Central memory CD8-positive, alpha-beta T cell (primary cell): Measurements from ENCODE around the gene TRMT2A.

Source experiments
- ATAC-seq: fragments of 150-1000 bp; cut with Tn5 transposase; replicated peaks from 2 replicates; pipeline ENCODE4 v1.10.0; 2022; ENCODE audit warnings: mild to moderate bottlenecking, moderate FRiP score, moderate number of reproducible peaks; ENCODE audit not compliant: poor library complexity, severe bottlenecking; ENCODE audit errors: extremely low read depth
- DNase-seq, 2 donors: peaks; one replicate each; pipeline ENCODE4 v3.0.0; 2021; ENCODE audit warnings: low spot score in 2 of 2
- H3K27ac Mint-ChIP-seq: one replicate; pipeline ENCODE4 v1.8.0; 2022; ENCODE audit warnings: low read depth, mild to moderate bottlenecking, moderate library complexity, mixed read lengths
- H3K27me3 Mint-ChIP-seq: one replicate; pipeline ENCODE4 v1.8.0; 2022; ENCODE audit warnings: mixed read lengths
- H3K36me3 Mint-ChIP-seq: one replicate; pipeline ENCODE4 v1.8.0; 2022; ENCODE audit warnings: mild to moderate bottlenecking, moderate library complexity, mixed read lengths; ENCODE audit not compliant: insufficient read depth
- H3K4me1 Mint-ChIP-seq: one replicate; pipeline ENCODE4 v1.8.0; 2022; ENCODE audit warnings: mixed read lengths
- H3K4me3 Mint-ChIP-seq: one replicate; pipeline ENCODE4 v1.8.0; 2022; ENCODE audit warnings: mild to moderate bottlenecking, moderate library complexity, mixed read lengths
- H3K9me3 Mint-ChIP-seq: one replicate; pipeline ENCODE4 v1.8.0; 2022; ENCODE audit warnings: mixed read lengths

TRMT2A gene

GRCh38 chr22:20095521-20095920, 21.5 kb downstream of the TRMT2A start:
- Mint-ChIP-seq H3K27ac (no peak overlapping the region), H3K9me3 (no peaks in the 10 kb centered on the region), H3K4me3 (no peak overlapping the region), H3K36me3 (peaks cover 60% of the 10 kb centered on the region), H3K4me1 (peaks cover 60% of the 10 kb centered on the region), H3K27me3 (no peaks in the 10 kb centered on the region)
- ATAC-seq (no peak), DNase-seq (no peak)

DNA sequence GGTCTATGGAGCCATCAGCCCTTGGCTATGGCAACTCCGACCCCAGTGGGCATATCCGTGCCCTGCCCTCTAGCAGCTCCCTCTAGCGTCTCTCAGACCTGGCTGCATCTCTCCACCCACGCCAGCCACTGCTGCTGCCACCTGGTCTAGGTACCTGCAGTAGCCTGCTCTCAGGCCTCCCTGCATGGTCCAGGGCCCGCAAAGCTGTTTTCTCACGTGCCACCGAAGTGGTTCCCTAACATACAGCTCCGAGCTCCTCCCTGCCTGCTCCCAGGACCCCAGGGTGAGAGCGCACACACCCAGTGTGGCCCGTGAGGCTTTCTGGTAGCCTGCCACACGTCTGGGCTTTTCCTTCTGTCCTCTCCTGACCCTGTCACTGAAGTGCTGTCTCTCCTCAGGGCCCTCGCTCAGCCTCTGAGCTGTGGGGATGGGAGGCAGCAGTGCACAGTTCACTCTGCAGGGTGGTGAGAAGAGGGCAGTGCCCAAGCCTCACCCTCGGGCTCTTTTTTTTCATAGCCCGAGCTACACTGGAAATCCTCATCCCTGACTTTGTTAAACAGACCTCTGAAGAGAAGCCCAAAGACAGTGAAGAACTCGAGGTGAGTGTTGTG, 22.7 kb downstream of the TRMT2A start:
- H3K9me3 Mint-ChIP-seq, result no peaks in the 10 kb centered on the region
- no peak for DNase-seq
- H3K27ac Mint-ChIP-seq, result peak overlapping the region; percentile 85
- peaks cover 60% of the 10 kb centered on the region for H3K4me1 Mint-ChIP-seq
- no peak for ATAC-seq
- H3K4me3 Mint-ChIP-seq, result peak overlapping the region; percentile 74
- H3K27me3 Mint-ChIP-seq, result no peaks in the 10 kb centered on the region
- peaks cover 63% of the 10 kb centered on the region for H3K36me3 Mint-ChIP-seq

- H3K4me3 Mint-ChIP-seq, result peak overlapping the region; percentile 74
- ATAC-seq (no peak), DNase-seq (no peak)
- H3K27me3 Mint-ChIP-seq, result no peaks in the 10 kb centered on the region
- peaks cover 60% of the 10 kb centered on the region for H3K4me1 Mint-ChIP-seq
- H3K27ac Mint-ChIP-seq, result peak overlapping the region; percentile 96
- peaks cover 67% of the 10 kb centered on the region for H3K36me3 Mint-ChIP-seq
- H3K9me3 Mint-ChIP-seq, result no peaks in the 10 kb centered on the region
These were observed 23.4 kb downstream of the TRMT2A start for GRCh38 chr22:20093418-20094196.

- ATAC-seq, result no peak
- H3K27me3 Mint-ChIP-seq, result no peaks in the 10 kb centered on the region
- no peak for DNase-seq
- peaks cover 65% of the 10 kb centered on the region for H3K36me3 Mint-ChIP-seq
- H3K4me1 Mint-ChIP-seq, result peaks cover 63% of the 10 kb centered on the region
- H3K27ac Mint-ChIP-seq, result peak overlapping the region; percentile 96
- H3K9me3 Mint-ChIP-seq, result no peaks in the 10 kb centered on the region
- peak overlapping the region; percentile 74 for H3K4me3 Mint-ChIP-seq
These were observed 24.6 kb downstream of the TRMT2A start for GRCh38 chr22:20092477-20092854.

- ATAC-seq, result peak; percentile 78
- H3K4me1 Mint-ChIP-seq, result peaks cover 64% of the 10 kb centered on the region
- H3K27ac Mint-ChIP-seq, result peak overlapping the region; percentile 96
- no peaks in the 10 kb centered on the region for H3K27me3 Mint-ChIP-seq
- peaks cover 65% of the 10 kb centered on the region for H3K36me3 Mint-ChIP-seq
- H3K4me3 Mint-ChIP-seq, result peak overlapping the region; percentile 74
- DNase-seq, result peak in 1 of 2 donors; percentile 40
- no peaks in the 10 kb centered on the region for H3K9me3 Mint-ChIP-seq
These were observed 25.1 kb downstream of the TRMT2A start for GRCh38 chr22:20091690-20092476.

DNA sequence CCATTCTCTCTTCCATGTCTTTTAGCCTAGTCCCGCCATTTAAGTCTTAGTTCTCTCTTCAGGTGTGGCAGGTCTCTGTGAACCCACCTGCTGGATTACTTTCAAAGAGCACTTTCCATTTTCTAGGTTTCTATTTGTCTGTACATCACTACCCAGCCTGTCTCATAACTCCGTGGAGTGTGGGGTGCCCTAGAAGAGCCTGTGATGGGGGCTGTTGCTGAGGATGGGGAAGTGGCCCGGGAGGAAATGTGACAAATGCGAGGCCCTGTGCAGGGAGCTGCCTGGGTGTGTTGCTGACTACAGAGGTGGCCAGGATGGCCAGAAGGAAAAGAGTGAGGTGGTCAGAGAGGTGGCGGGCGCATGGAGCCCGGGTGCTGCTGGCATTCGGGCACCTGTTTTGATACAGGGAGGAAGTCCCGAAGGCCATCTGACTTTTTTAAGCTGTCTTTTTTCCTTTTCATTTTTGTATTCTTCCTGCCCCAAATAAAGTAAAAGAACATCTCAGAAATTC, 26.2 kb downstream of the TRMT2A start:
- no peak for DNase-seq
- Mint-ChIP-seq H3K9me3 (no peaks in the 10 kb centered on the region), H3K4me3 (peak overlapping the region; percentile 74), H3K27me3 (no peaks in the 10 kb centered on the region), H3K36me3 (peaks cover 65% of the 10 kb centered on the region), H3K27ac (peak overlapping the region; percentile 94), H3K4me1 (peaks cover 74% of the 10 kb centered on the region)
- ATAC-seq, result no peak

- ATAC-seq (no peak), DNase-seq (no peak)
- Mint-ChIP-seq H3K9me3 (no peaks in the 10 kb centered on the region), H3K4me3 (peak overlapping the region; percentile 74), H3K4me1 (peaks cover 78% of the 10 kb centered on the region), H3K27ac (peak overlapping the region; percentile 94), H3K27me3 (no peaks in the 10 kb centered on the region), H3K36me3 (peaks cover 62% of the 10 kb centered on the region)
These were observed 26.9 kb downstream of the TRMT2A start for GRCh38 chr22:20089977-20090729.

DNA sequence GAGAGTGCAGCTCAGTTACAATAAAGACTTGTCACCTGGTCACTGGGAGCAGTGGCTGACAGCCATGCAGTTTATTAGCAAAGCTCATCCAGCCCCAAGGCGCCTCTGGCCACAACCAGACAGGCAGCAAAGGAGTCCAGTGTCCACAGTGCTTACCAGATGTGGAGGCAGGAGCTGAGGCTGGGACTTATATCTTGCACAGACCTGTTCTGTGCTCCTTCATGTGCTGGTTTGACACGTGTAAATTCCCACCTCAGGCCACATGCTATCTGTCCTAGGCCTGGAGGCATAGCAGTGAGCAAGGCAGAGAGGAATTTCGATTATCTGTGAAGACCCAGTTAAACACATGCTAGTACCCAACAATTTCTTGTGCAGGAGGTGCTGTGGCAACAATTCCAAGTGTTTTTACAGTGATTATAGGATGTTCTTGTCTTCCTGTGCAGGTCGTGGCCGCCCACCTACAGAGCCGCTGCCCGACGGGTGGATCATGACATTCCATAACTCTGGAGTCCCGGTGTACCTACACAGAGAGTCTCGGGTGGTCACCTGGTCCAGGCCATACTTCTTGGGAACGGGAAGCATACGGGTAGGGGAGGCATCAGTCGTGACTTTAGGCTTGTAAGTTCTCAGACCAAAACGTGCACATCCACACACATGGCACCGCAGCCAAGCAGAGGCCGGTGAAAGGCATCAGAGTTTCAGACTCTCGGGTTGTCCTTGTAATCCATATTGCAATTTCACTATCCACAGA, 27.6 kb downstream of the TRMT2A start:
- Mint-ChIP-seq H3K36me3 (peaks cover 62% of the 10 kb centered on the region), H3K4me1 (peaks cover 86% of the 10 kb centered on the region), H3K9me3 (no peaks in the 10 kb centered on the region)

GRCh38 chr22:20088263-20088648, 28.8 kb downstream of the TRMT2A start:
- peaks cover 55% of the 10 kb centered on the region for H3K36me3 Mint-ChIP-seq
- peak overlapping the region; percentile 77 for H3K27ac Mint-ChIP-seq
- DNase-seq (no peak), ATAC-seq (no peak)
- H3K4me3 Mint-ChIP-seq, result peak overlapping the region; percentile 78
- H3K4me1 Mint-ChIP-seq, result peaks cover 91% of the 10 kb centered on the region
- H3K27me3 Mint-ChIP-seq, result no peaks in the 10 kb centered on the region
- H3K9me3 Mint-ChIP-seq, result no peaks in the 10 kb centered on the region

More for the DNA sequence above, 27.6 kb downstream of the TRMT2A start:
- Mint-ChIP-seq H3K27ac (peak overlapping the region; percentile 71), H3K27me3 (no peaks in the 10 kb centered on the region), H3K4me3 (peak overlapping the region; percentile 74)
- ATAC-seq (no peak), DNase-seq (no peak)

- Mint-ChIP-seq H3K27ac (peak overlapping the region; percentile 77), H3K4me1 (peaks cover 97% of the 10 kb centered on the region), H3K4me3 (peak overlapping the region; percentile 78), H3K27me3 (no peaks in the 10 kb centered on the region), H3K36me3 (peaks cover 50% of the 10 kb centered on the region), H3K9me3 (no peaks in the 10 kb centered on the region)
- DNase-seq, result peak in 1 of 2 donors; percentile 44
- peak; percentile 63 for ATAC-seq
These were observed 29.4 kb downstream of the TRMT2A start for GRCh38 chr22:20087319-20088262.

GRCh38 chr22:20086763-20087162, 30.3 kb downstream of the TRMT2A start:
- Mint-ChIP-seq H3K4me1 (peaks cover 94% of the 10 kb centered on the region), H3K4me3 (peak overlapping the region; percentile 78), H3K9me3 (no peaks in the 10 kb centered on the region), H3K27ac (no peak overlapping the region), H3K27me3 (no peaks in the 10 kb centered on the region), H3K36me3 (peaks cover 44% of the 10 kb centered on the region)
- DNase-seq (no peak), ATAC-seq (no peak)
